Activated CD8-positive, alpha-beta memory T cell treated with anti-CD3 and anti-CD28 coated beads for 48 hours (primary cell): ENCODE results near the gene GRIN3B.
"Not testable (repeated sequence)": the region's sequence is repeated elsewhere in the genome, so short reads cannot be mapped to it uniquely, and the experiment has no call there.

Experiments used
- DNase-seq, 3 experiments: peaks; one replicate each; pipeline ENCODE4 v3.0.0-alpha.2; 2020; ENCODE audit warnings: low read depth in 2 of 3, low spot score in 2 of 3

The GRIN3B gene

GRCh38 chr19:1018932-1019615 lies 18.9 kb downstream of the GRIN3B start:
- no peak for DNase-seq

- no peak for DNase-seq
Measured at GRCh38 chr19:1019616-1019961, 19.4 kb downstream of the GRIN3B start.

- no peak for DNase-seq
Measured at GRCh38 chr19:1019980-1020867, 20.0 kb downstream of the GRIN3B start.

- DNase-seq, result peak; percentile 89 to 96 (median 89)
Measured at GRCh38 chr19:1020868-1021425, 20.7 kb downstream of the GRIN3B start, which contains the start of gene TMEM259. Gene TMEM259, minus strand, starts transcription at chr19:1021123. Its CDS starts 127 bp downstream, at chr19:1020996.

GRCh38 chr19:1023883-1024188 lies 23.6 kb downstream of the GRIN3B start:
- not testable (repeated sequence) for DNase-seq

- not testable (repeated sequence) for DNase-seq
Measured at GRCh38 chr19:1025080-1025479, 24.9 kb downstream of the GRIN3B start.

GRCh38 chr19:1025960-1026782 lies 26.0 kb downstream of the GRIN3B start, which contains the start of gene CNN2:
Gene CNN2, plus strand, starts transcription at chr19:1026608. Its CDS starts 54 bp downstream, at chr19:1026662.
- peak in 1 of 3 experiments; percentile 54 for DNase-seq

GRCh38 chr19:1026783-1027649 lies 26.8 kb downstream of the GRIN3B start:
- no peak for DNase-seq

- no peak for DNase-seq
Measured at GRCh38 chr19:1027650-1028061, 27.4 kb downstream of the GRIN3B start.

GRCh38 chr19:1028062-1028926 lies 28.1 kb downstream of the GRIN3B start:
- no peak for DNase-seq

GRCh38 chr19:1032264-1032867 lies 32.1 kb downstream of the GRIN3B start:
- no peak for DNase-seq

GRCh38 chr19:1035998-1036621 lies 35.9 kb downstream of the GRIN3B start:
- no peak for DNase-seq

- no peak for DNase-seq
Measured at GRCh38 chr19:1037621-1038064, 37.4 kb downstream of the GRIN3B start.

- DNase-seq, result no peak
Measured at GRCh38 chr19:1038978-1039645, 38.9 kb downstream of the GRIN3B start.

GRCh38 chr19:1039646-1040475 lies 39.6 kb downstream of the GRIN3B start, which contains the start of gene ABCA7:
Gene ABCA7, plus strand, starts transcription at chr19:1040107. Its CDS starts 1,255 bp downstream, at chr19:1041362.
- peak; percentile 98 to 99 (median 98) for DNase-seq

- peak in 2 of 3 experiments; percentile 72 to 85 for DNase-seq
Measured at GRCh38 chr19:1040476-1041271, 40.5 kb downstream of the GRIN3B start.
